GM19043 (cell line): ENCODE results near the gene HMX2.
A peak's percentile ranks its signal among the peaks of the same experiment; 100 is the strongest.

Experiments
- ATAC-seq: cut with Tn5 transposase; IDR thresholded peaks from one replicate; pipeline ENCODE4 v1.9.1; 2021; ENCODE audit warnings: low read depth; ENCODE audit not compliant: unreplicated experiment

HMX2 gene, protein sequence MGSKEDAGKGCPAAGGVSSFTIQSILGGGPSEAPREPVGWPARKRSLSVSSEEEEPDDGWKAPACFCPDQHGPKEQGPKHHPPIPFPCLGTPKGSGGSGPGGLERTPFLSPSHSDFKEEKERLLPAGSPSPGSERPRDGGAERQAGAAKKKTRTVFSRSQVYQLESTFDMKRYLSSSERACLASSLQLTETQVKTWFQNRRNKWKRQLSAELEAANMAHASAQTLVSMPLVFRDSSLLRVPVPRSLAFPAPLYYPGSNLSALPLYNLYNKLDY

GRCh38 chr10:123147635-123148413 lies at the start of gene HMX2:
Gene HMX2, plus strand, starts transcription at chr10:123148136. Its CDS starts 243 bp downstream, at chr10:123148379.
- ATAC-seq = no peak

- no peak for ATAC-seq
Observed at GRCh38 chr10:123100030-123100762, 47.7 kb upstream of the HMX2 start.

- no peak for ATAC-seq
Observed at GRCh38 chr10:123101872-123102271, 46.1 kb upstream of the HMX2 start.

DNA sequence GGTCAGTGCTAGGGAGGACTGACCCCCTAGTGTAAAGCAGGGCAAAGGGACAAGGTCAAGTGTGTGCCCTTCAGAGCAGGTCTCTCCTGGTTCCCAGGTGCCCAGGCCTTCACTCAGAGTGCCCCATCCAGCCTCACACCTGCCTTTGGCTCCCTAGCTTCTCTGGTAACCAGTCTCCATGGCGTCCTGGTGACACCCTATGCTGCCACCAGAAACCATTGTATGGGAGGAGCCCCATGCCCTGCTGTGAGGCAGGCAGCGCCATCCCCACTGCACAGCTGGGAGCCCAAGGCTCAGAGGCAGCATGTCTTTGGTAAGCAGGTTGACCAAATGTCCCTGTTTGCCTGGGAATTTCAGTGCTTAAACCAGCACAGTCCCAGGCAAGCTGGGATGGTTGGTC lies 45.3 kb upstream of the HMX2 start:
- ATAC-seq = no peak

- ATAC-seq = no peak
Observed at GRCh38 chr10:123103944-123104343, 44.0 kb upstream of the HMX2 start.

DNA sequence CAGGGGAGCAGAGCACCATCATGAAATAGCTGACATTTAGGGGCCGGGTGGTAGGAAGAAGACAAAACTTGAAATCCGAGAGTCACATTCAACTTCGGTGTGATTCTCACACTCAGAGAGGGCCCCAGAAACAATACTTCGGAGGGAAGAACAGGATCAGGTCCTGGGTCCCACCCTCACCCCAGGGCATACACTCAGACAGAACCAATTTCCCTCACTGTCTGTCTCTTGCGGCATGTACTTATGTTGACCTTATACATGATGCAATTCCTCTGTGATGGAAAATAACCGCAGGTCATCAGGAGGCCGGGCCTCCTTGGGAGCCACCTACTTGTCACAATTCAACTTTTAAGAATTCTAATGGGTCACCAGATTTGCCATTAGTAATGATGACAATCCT lies 38.5 kb upstream of the HMX2 start:
- no peak for ATAC-seq

GRCh38 chr10:123117644-123118417 lies 30.1 kb upstream of the HMX2 start:
- ATAC-seq = no peak

DNA sequence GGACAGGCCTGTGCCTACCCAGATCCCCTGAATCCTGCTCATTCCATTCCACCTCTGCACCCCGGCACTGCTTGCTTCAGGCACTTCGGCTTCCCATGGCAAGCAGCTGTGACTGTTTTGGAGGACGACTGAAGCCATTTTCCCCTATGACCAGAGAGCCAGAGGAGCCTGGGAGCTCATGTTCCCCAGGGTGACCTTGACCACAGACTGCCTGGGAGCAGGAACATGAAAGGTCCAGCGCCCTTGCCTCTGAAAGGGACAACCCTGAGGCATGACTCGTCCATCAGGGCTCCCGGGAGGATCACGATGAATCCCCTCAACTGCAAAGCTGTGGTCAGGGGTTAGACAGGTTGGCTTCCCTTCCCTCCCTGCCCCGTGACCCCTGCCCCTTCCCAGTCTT lies 28.9 kb upstream of the HMX2 start:
- no peak for ATAC-seq

DNA sequence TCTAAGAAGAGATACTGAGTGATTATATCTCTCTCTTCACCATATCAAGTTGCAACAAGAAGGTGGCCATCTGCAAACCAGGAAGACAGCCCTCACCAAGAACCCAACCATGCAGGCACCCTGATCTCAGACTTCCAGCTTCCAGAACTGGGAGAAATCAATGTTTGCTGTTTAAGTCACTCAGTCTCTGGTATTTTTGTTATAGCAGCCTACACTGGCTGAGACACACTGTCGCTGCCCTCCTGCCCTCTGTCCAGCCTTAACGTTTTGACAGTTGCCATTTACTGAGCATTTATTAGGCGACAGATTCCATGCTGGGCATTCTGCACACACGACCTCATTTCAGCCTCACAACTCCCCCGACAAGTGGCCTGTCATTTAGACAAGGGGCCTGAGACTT lies 21.7 kb upstream of the HMX2 start:
- ATAC-seq = no peak

GRCh38 chr10:123129618-123130271 lies 18.2 kb upstream of the HMX2 start:
- no peak for ATAC-seq

- ATAC-seq = peak; percentile 54
Observed at GRCh38 chr10:123132576-123133477, 15.1 kb upstream of the HMX2 start.

GRCh38 chr10:123133541-123134342 lies 14.2 kb upstream of the HMX2 start:
- ATAC-seq = no peak

GRCh38 chr10:123134343-123134914 lies 13.5 kb upstream of the HMX2 start:
- ATAC-seq = no peak

- ATAC-seq = no peak
Observed at GRCh38 chr10:123134915-123135414, 13.0 kb upstream of the HMX2 start.

DNA sequence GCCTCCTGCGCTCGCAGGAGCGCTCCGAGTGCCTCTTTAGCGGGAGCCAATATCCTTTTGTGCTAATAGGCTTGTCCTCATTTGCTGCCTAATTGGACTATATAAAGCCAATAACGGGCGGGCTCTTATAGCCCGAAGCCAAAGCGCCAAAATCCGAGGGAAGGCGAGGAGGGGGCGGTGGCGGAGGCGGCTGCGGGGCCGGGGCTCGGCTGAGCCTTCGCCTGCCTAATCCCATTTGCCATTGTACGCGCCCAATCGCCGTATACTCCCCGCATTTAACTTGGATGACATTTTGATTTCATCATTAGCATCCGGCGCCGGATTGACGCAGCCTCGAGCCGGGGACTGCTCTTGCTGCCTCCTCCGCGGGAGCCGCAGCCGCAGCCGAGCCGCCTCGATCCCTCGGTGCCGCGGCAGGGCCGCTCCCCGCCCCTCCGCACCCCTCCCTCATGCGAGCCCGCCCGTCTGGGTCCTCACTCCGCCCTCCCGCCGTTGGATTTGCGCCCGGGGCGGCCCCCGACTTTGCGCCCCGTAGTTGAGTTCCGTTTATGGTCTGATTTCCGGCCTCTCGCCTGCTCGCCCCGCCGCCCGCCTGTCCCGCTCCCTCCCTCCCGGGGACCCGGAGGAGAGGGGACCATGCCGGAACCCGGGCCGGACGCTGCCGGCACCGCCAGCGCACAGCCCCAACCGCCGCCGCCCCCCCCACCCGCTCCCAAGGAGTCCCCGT lies 12.4 kb upstream of the HMX2 start, which contains the start of gene HMX3:
Gene HMX3, plus strand, starts transcription at position 556 of the 727 bp plus-strand sequence. Its CDS starts 81 bp downstream, at position 637.
- ATAC-seq = no peak

- no peak for ATAC-seq
Observed at GRCh38 chr10:123136221-123136805, 11.6 kb upstream of the HMX2 start.
